K562 (cell line): Measurements from ENCODE around the gene RNF141. TPM values are rescaled to one million over a fixed set of nuclear protein-coding genes. Genes with fewer than 3 reads are reported as not detected.

Experiments
- ATF6 ChIP-seq: sonication (generic); formaldehyde crosslinking; IDR thresholded peaks from 2 replicates; pipeline ENCODE4 v1.4.0; 2020; ENCODE audit warnings: mild to moderate bottlenecking, missing genetic modification reagents
- CCNT2 ChIP-seq: IDR thresholded peaks from 2 replicates; pipeline ENCODE4 v1.6.1; 2011; ENCODE audit warnings: borderline replicate concordance, low read depth, mild to moderate bottlenecking, moderate library complexity, mixed read lengths, low read length; ENCODE audit not compliant: insufficient read length; ENCODE audit errors: extremely low read depth
- GATAD2B ChIP-seq: fragments of 450-650 bp; IDR thresholded peaks from 2 replicates; pipeline ENCODE4 v1.6.1; 2017; ENCODE audit warnings: mild to moderate bottlenecking, borderline replicate concordance
- HMGN3 ChIP-seq: IDR thresholded peaks from 2 replicates; pipeline ENCODE4 v1.6.1; 2011; ENCODE audit warnings: borderline replicate concordance, low read depth, mild to moderate bottlenecking, mixed read lengths, low read length; ENCODE audit not compliant: insufficient read length; ENCODE audit errors: extremely low read depth
- MBD2 ChIP-seq: sonication (generic); IDR thresholded peaks from 2 replicates; pipeline ENCODE4 v1.6.1; 2016; ENCODE audit warnings: low read depth, borderline replicate concordance
- MGA ChIP-seq: fragments of 450-650 bp; IDR thresholded peaks from 2 replicates; pipeline ENCODE4 v1.6.1; 2016; ENCODE audit warnings: mild to moderate bottlenecking, moderate library complexity
- PTBP1 ChIP-seq: fragments of 200-400 bp; formaldehyde crosslinking; IDR thresholded peaks from 2 replicates; pipeline ENCODE4 v1.6.1; 2017; ENCODE audit warnings: low read depth, low read length
- RNF2 ChIP-seq: sonication (generic); IDR thresholded peaks from 2 replicates; pipeline ENCODE4 v1.6.1; 2016
- SETDB1 ChIP-seq: IDR thresholded peaks from one replicate; pipeline ENCODE4 v1.6.1; 2012; ENCODE audit warnings: low read length, control low read depth, inconsistent platforms
- SMAD4 ChIP-seq: fragments of 250-450 bp; sonication (Bioruptor Pico); conservative IDR thresholded peaks from 2 replicates; pipeline ENCODE4 v1.8.0; 2021; ENCODE audit warnings: inconsistent platforms, mild to moderate bottlenecking, moderate library complexity
- ZFP91 ChIP-seq: sonication (generic); formaldehyde crosslinking; IDR thresholded peaks from 2 replicates; pipeline ENCODE4 v1.8.0; 2022; ENCODE audit warnings: mild to moderate bottlenecking, missing genetic modification reagents
- polyA plus RNA-seq, 8 experiments: library from polyadenylated mRNA; depleted of rRNA in 4 of 8; stranded (reverse) in 5 of 8; unstranded in 3 of 8; fragments of >200 nt; fragmentation: Nextera tagmentation in 2 of 8; fragmentation: Illumina TruSeq in 1 of 8; extraction: Ambion mirVana in 2 of 8; extraction: Trizol in 1 of 8; gene quantifications; 2 replicates each; pipeline versions ENCODE4 v1.2.1 to v1.2.3, GENCODE V29; 2011 to 2014; ENCODE audit warnings: inconsistent platforms in 1 of 8, missing spikeins in 1 of 8
- total RNA-seq, 7 experiments: library from RNA; depleted of rRNA in 6 of 7; stranded (reverse); fragments of >200 nt in 6 of 7; fragmentation: Illumina TruSeq in 2 of 7; extraction: Trizol in 2 of 7; gene quantifications; 2 replicates each; pipeline versions ENCODE4 v1.2.1 to v1.2.3, GENCODE V29; 2011 to 2021; ENCODE audit warnings: low replicate concordance in 1 of 7

RNF141 gene
- total and polyA plus RNA-seq, 9 of the 15 experiments (the other 6 are each of a cell fraction or from before 2014, with no cell fraction given) = 9.7 to 51.9 (median 18.9) TPM

- TF ChIP-seq MGA (peak; percentile 76), ZFP91 (CRISPR knock-in tag) (no peak; the same call in 1 of the 2 replicates), HMGN3 (peak; percentile 54), PTBP1 (no peak), RNF2 (peak; percentile 57), MBD2 (peak; percentile 76; the same call in 1 of the 2 replicates), GATAD2B (no peak), CCNT2 (peak; percentile 89), ATF6 (CRISPR knock-in tag) (0 out of 2 replicates have a peak, but pooled peaks have one; percentile 70), SETDB1 (no peak), SMAD4 (CRISPR knock-in tag) (peak; percentile 47; the same call in 1 of the 2 replicates)
Measured at GRCh38 chr11:10540915-10541560, at the start of gene RNF141 (continued).
